ENCODE measurements around the gene MYO5B.

Gene MYO5B

GRCh38 chr18:50045126-50045525 is 149.8 kb downstream of the MYO5B start:
- Histone ChIP-seq H3K9me2 (replicated peaks; ENCODE audit: control insufficient read depth, low read length) (no peaks in the 10 kb centered on the region), H3K4me2 (ENCODE audit: low read length) (no peak overlapping the region), H3K27me3 (ENCODE audit: control insufficient read depth, low read length) (peaks cover 10% of the 10 kb centered on the region), H3F3A (ENCODE audit: control insufficient read depth, insufficient read depth) (no peaks in the 10 kb centered on the region), H3K79me2 (ENCODE audit: control insufficient read depth, low read length) (no peaks in the 10 kb centered on the region), H3K4me3 (ENCODE audit: low read length) (no peak overlapping the region), H3K36me3 (ENCODE audit: control insufficient read depth, low read length) (no peaks in the 10 kb centered on the region), H3K27ac (ENCODE audit: low read depth, low read length) (no peak overlapping the region), H3K9me3 (ENCODE audit: control insufficient read depth, insufficient read depth, low read length) (no peaks in the 10 kb centered on the region), H3K4me1 (ENCODE audit: control insufficient read depth, low read length) (no peaks in the 10 kb centered on the region), H4K20me1 (ENCODE audit: control insufficient read depth, insufficient read depth, low read depth, low read length) (no peaks in the 10 kb centered on the region)
- TF ChIP-seq EZH2phosphoT487 (IDR thresholded peaks at IDR 0.05; ENCODE audit: borderline replicate concordance, low read length) = no peak
- TF ChIP-seq, protein P1, sequence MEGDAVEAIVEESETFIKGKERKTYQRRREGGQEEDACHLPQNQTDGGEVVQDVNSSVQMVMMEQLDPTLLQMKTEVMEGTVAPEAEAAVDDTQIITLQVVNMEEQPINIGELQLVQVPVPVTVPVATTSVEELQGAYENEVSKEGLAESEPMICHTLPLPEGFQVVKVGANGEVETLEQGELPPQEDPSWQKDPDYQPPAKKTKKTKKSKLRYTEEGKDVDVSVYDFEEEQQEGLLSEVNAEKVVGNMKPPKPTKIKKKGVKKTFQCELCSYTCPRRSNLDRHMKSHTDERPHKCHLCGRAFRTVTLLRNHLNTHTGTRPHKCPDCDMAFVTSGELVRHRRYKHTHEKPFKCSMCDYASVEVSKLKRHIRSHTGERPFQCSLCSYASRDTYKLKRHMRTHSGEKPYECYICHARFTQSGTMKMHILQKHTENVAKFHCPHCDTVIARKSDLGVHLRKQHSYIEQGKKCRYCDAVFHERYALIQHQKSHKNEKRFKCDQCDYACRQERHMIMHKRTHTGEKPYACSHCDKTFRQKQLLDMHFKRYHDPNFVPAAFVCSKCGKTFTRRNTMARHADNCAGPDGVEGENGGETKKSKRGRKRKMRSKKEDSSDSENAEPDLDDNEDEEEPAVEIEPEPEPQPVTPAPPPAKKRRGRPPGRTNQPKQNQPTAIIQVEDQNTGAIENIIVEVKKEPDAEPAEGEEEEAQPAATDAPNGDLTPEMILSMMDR (IDR thresholded peaks at IDR 0.05; ENCODE audit: low read depth, low read length, poor library complexity, severe bottlenecking) = no peak

DNA sequence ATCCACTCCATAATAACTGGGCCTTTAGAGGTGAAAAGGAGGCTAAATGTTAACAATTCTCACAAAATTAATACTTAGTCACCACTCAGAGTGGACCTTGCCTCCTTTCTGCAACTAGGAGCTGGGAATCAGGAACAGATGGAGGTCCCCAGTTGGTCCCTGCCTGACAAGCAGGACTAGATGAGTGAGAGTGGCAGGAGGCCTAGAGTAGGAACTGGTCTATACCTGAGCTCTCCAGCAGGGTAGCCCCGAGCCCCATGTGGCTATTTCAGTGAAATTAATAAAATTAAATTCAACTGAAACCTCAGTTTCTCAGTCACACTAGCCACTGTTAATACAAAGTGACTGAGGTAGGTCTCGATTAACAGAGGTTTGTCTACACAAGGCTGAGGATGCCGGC is 150.5 kb downstream of the MYO5B start:
- TF ChIP-seq, protein P1 (IDR thresholded peaks at IDR 0.05; ENCODE audit: low read depth, low read length, poor library complexity, severe bottlenecking) = no peak
- no peak for TF ChIP-seq EZH2phosphoT487 (IDR thresholded peaks at IDR 0.05; ENCODE audit: borderline replicate concordance, low read length)
- H3K27me3 ChIP-seq (ENCODE audit: control insufficient read depth, low read length) = peaks cover 10% of the 10 kb centered on the region
- no peaks in the 10 kb centered on the region for H3K36me3 ChIP-seq (ENCODE audit: control insufficient read depth, low read length)
- H4K20me1 ChIP-seq (ENCODE audit: control insufficient read depth, insufficient read depth, low read depth, low read length) = no peaks in the 10 kb centered on the region
- no peaks in the 10 kb centered on the region for H3K9me2 ChIP-seq (replicated peaks; ENCODE audit: control insufficient read depth, low read length)
- H3K79me2 ChIP-seq (ENCODE audit: control insufficient read depth, low read length) = no peaks in the 10 kb centered on the region
- H3K27ac ChIP-seq (ENCODE audit: low read depth, low read length) = no peak overlapping the region
- no peaks in the 10 kb centered on the region for H3K9me3 ChIP-seq (ENCODE audit: control insufficient read depth, insufficient read depth, low read length)
- H3K4me3 ChIP-seq (ENCODE audit: low read length) = no peak overlapping the region
- H3F3A ChIP-seq (ENCODE audit: control insufficient read depth, insufficient read depth) = no peaks in the 10 kb centered on the region
- H3K4me1 ChIP-seq (ENCODE audit: control insufficient read depth, low read length) = no peaks in the 10 kb centered on the region
- H3K4me2 ChIP-seq (ENCODE audit: low read length) = no peak overlapping the region

GRCh38 chr18:50042611-50043010 is 152.3 kb downstream of the MYO5B start:
- H4K20me1 ChIP-seq (ENCODE audit: control insufficient read depth, insufficient read depth, low read depth, low read length) = no peaks in the 10 kb centered on the region
- H3K4me1 ChIP-seq (ENCODE audit: control insufficient read depth, low read length) = no peaks in the 10 kb centered on the region
- no peaks in the 10 kb centered on the region for H3K9me2 ChIP-seq (replicated peaks; ENCODE audit: control insufficient read depth, low read length)
- H3K9me3 ChIP-seq (ENCODE audit: control insufficient read depth, insufficient read depth, low read length) = no peaks in the 10 kb centered on the region
- H3K27me3 ChIP-seq (ENCODE audit: control insufficient read depth, low read length) = peaks cover 10% of the 10 kb centered on the region
- TF ChIP-seq, protein P1 (IDR thresholded peaks at IDR 0.05; ENCODE audit: low read depth, low read length, poor library complexity, severe bottlenecking) = no peak
- no peak for TF ChIP-seq EZH2phosphoT487 (IDR thresholded peaks at IDR 0.05; ENCODE audit: borderline replicate concordance, low read length)
- H3K4me3 ChIP-seq (ENCODE audit: low read length) = no peak overlapping the region
- H3F3A ChIP-seq (ENCODE audit: control insufficient read depth, insufficient read depth) = no peaks in the 10 kb centered on the region
- H3K27ac ChIP-seq (ENCODE audit: low read depth, low read length) = no peak overlapping the region
- H3K79me2 ChIP-seq (ENCODE audit: control insufficient read depth, low read length) = no peaks in the 10 kb centered on the region
- no peaks in the 10 kb centered on the region for H3K36me3 ChIP-seq (ENCODE audit: control insufficient read depth, low read length)
- H3K4me2 ChIP-seq (ENCODE audit: low read length) = no peak overlapping the region

- no peaks in the 10 kb centered on the region for H3K79me2 ChIP-seq (ENCODE audit: control insufficient read depth, low read length)
- no peaks in the 10 kb centered on the region for H3K9me2 ChIP-seq (replicated peaks; ENCODE audit: control insufficient read depth, low read length)
- H3F3A ChIP-seq (ENCODE audit: control insufficient read depth, insufficient read depth) = no peaks in the 10 kb centered on the region
- no peak overlapping the region for H3K27ac ChIP-seq (ENCODE audit: low read depth, low read length)
- H4K20me1 ChIP-seq (ENCODE audit: control insufficient read depth, insufficient read depth, low read depth, low read length) = no peaks in the 10 kb centered on the region
- no peaks in the 10 kb centered on the region for H3K9me3 ChIP-seq (ENCODE audit: control insufficient read depth, insufficient read depth, low read length)
- H3K27me3 ChIP-seq (ENCODE audit: control insufficient read depth, low read length) = peaks cover 10% of the 10 kb centered on the region
- H3K36me3 ChIP-seq (ENCODE audit: control insufficient read depth, low read length) = no peaks in the 10 kb centered on the region
- H3K4me3 ChIP-seq (ENCODE audit: low read length) = no peak overlapping the region
- no peaks in the 10 kb centered on the region for H3K4me1 ChIP-seq (ENCODE audit: control insufficient read depth, low read length)
- TF ChIP-seq, protein P1 (IDR thresholded peaks at IDR 0.05; ENCODE audit: low read depth, low read length, poor library complexity, severe bottlenecking) = no peak
- no peak for TF ChIP-seq EZH2phosphoT487 (IDR thresholded peaks at IDR 0.05; ENCODE audit: borderline replicate concordance, low read length)
- H3K4me2 ChIP-seq (ENCODE audit: low read length) = no peak overlapping the region
Measured at GRCh38 chr18:50039746-50040145, 155.2 kb downstream of the MYO5B start.

Data from DOHH2 (cell line).